ENCODE data around the gene NRP1. TPM values are rescaled to one million over a fixed set of nuclear protein-coding genes. Genes with fewer than 3 reads are reported as not detected.

NRP1 gene
- polyA plus RNA-seq, 3 donors = 1.1 to 1.7 (median 1.3) TPM

GRCh38 chr10:33240258-33240657 lies 94.2 kb downstream of the NRP1 start:
- no peak overlapping the region for H3K4me2 ChIP-seq (replicated peaks; ENCODE audit: extremely low read depth, low read length, poor library complexity, severe bottlenecking)
- WGBS (ENCODE audit: insufficient coverage) = no CpG with 5 or more reads among the region's 2 CpGs
- no peak overlapping the region for H2AFZ ChIP-seq (ENCODE audit: insufficient read depth, low read depth, low read length, poor library complexity, severe bottlenecking)
- H3K27me3 Mint-ChIP-seq (ENCODE audit: low read depth in 3 of 3) = peaks cover 0 to 5% (median 5%) of the 10 kb centered on the region in 3 donors
- no peaks in the 10 kb centered on the region for H3K36me3 ChIP-seq (replicated peaks in 1 of 2; ENCODE audit: control insufficient read depth in 1 of 2, insufficient read depth in 2 of 2, low read length in 2 of 2)
- intact Hi-C loops (cut with micrococcal nuclease) = no loop called here
- no peaks in the 10 kb centered on the region for H4K20me1 ChIP-seq (ENCODE audit: insufficient read depth, low read length)
- H3K9me3 Mint-ChIP-seq = no peaks in the 10 kb centered on the region
- H3K4me3 Mint-ChIP-seq = no peak overlapping the region
- H3K9ac ChIP-seq (ENCODE audit: insufficient read depth, low read length, poor library complexity, severe bottlenecking) = no peak overlapping the region
- no peak for TF ChIP-seq CTCF (IDR thresholded peaks at IDR 0.05)
- no peak overlapping the region for H3K27ac Mint-ChIP-seq
- H3K9me3 ChIP-seq (replicated peaks in 1 of 2; ENCODE audit: control insufficient read depth in 1 of 2, insufficient read depth in 1 of 2, low read length in 2 of 2) = no peaks in the 10 kb centered on the region
- no peak overlapping the region for H3K27ac ChIP-seq (ENCODE audit: low read depth in 1 of 2, low read length in 2 of 2)
- H3K4me3 ChIP-seq (replicated peaks in 1 of 3; ENCODE audit: low read depth in 2 of 3, low read length in 3 of 3) = no peak overlapping the region
- H3K4me1 ChIP-seq (ENCODE audit: control insufficient read depth in 1 of 2, insufficient read depth in 2 of 2, low read length in 2 of 2) = no peaks in the 10 kb centered on the region
- H3K36me3 Mint-ChIP-seq = no peaks in the 10 kb centered on the region
- DNase-seq = no peak
- peaks cover 2% of the 10 kb centered on the region in 2 donors for H3K27me3 ChIP-seq (ENCODE audit: control insufficient read depth in 2 of 2, insufficient read depth in 2 of 2, low read length in 2 of 2)
- H3K4me1 Mint-ChIP-seq = peaks cover 7% of the 10 kb centered on the region
- H3K79me2 ChIP-seq (ENCODE audit: insufficient read depth, low read length) = no peaks in the 10 kb centered on the region

GRCh38 chr10:33239257-33239656 lies 95.2 kb downstream of the NRP1 start:
- no CpG with 5 or more reads among the region's 2 CpGs for WGBS (ENCODE audit: insufficient coverage)
- Mint-ChIP-seq H3K9me3 (no peaks in the 10 kb centered on the region), H3K4me1 (peaks cover 7% of the 10 kb centered on the region), H3K36me3 (no peaks in the 10 kb centered on the region), H3K27ac (no peak overlapping the region), H3K4me3 (no peak overlapping the region), H3K27me3 (ENCODE audit: low read depth in 3 of 3) (peaks cover 0 to 5% (median 2%) of the 10 kb centered on the region in 3 donors)
- no peaks in the 10 kb centered on the region for H3K4me1 ChIP-seq (ENCODE audit: control insufficient read depth in 1 of 2, insufficient read depth in 2 of 2, low read length in 2 of 2)
- H3K27ac ChIP-seq (ENCODE audit: low read depth in 1 of 2, low read length in 2 of 2) = no peak overlapping the region
- H3K9me3 ChIP-seq (replicated peaks in 1 of 2; ENCODE audit: control insufficient read depth in 1 of 2, insufficient read depth in 1 of 2, low read length in 2 of 2) = no peaks in the 10 kb centered on the region
- H3K4me3 ChIP-seq (replicated peaks in 1 of 3; ENCODE audit: low read depth in 2 of 3, low read length in 3 of 3) = no peak overlapping the region
- H3K79me2 ChIP-seq (ENCODE audit: insufficient read depth, low read length) = no peaks in the 10 kb centered on the region
- intact Hi-C loops (cut with micrococcal nuclease) = no loop called here
- H4K20me1 ChIP-seq (ENCODE audit: insufficient read depth, low read length) = no peaks in the 10 kb centered on the region
- no peak overlapping the region for H3K4me2 ChIP-seq (replicated peaks; ENCODE audit: extremely low read depth, low read length, poor library complexity, severe bottlenecking)
- no peak for TF ChIP-seq CTCF (IDR thresholded peaks at IDR 0.05)
- H3K36me3 ChIP-seq (replicated peaks in 1 of 2; ENCODE audit: control insufficient read depth in 1 of 2, insufficient read depth in 2 of 2, low read length in 2 of 2) = no peaks in the 10 kb centered on the region
- no peaks in the 10 kb centered on the region for H3K27me3 ChIP-seq (ENCODE audit: control insufficient read depth in 2 of 2, insufficient read depth in 2 of 2, low read length in 2 of 2)
- no peak for DNase-seq
- H2AFZ ChIP-seq (ENCODE audit: insufficient read depth, low read depth, low read length, poor library complexity, severe bottlenecking) = no peak overlapping the region
- no peak overlapping the region for H3K9ac ChIP-seq (ENCODE audit: insufficient read depth, low read length, poor library complexity, severe bottlenecking)
